Stimulated activated CD4-positive, alpha-beta T cell treated with anti-CD3 and anti-CD28 coated beads, Interleukin-15, amount 100 ng/mL, for 1 hour (primary cell): ENCODE measurements around the gene FIBIN.
"Not testable (repeated sequence)": the region's sequence is repeated elsewhere in the genome, so short reads cannot be mapped to it uniquely, and the experiment has no call there.

ENCODE experiments used
- DNase-seq, 2 donors: peaks; one replicate each; pipeline ENCODE4 v3.0.0-alpha.2; 2020; ENCODE audit warnings: low read depth in 1 of 2, low spot score in 1 of 2

Gene FIBIN

DNA sequence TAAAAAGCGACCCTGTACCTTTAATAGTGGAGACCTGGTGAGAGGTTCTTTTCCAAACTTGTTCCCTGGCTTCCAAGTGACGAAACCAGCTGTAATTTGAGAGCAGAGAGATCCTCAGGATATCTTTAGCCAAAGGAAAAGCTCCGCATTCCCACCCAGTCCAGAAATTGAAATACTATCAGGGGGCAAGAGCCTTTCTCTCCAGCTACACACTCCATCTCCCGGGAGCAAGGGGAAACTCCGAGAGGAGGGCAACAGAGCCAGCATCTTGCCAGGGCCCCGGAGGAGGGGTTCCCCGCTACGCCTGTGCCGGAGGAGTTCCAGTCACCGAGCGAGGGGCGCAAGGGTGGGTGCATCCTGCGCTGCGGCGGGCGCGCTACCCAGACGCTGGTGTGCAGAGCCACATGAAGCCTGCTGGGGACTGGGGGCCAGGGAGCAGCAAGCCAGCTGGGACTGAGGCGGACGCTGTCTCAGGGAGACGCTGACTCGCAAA is at the start of gene FIBIN:
Gene FIBIN, plus strand, starts transcription at position 148 of the 493 bp plus-strand sequence. CDS start 415 bp downstream, outside the sequence.
- DNase-seq, result no peak

DNA sequence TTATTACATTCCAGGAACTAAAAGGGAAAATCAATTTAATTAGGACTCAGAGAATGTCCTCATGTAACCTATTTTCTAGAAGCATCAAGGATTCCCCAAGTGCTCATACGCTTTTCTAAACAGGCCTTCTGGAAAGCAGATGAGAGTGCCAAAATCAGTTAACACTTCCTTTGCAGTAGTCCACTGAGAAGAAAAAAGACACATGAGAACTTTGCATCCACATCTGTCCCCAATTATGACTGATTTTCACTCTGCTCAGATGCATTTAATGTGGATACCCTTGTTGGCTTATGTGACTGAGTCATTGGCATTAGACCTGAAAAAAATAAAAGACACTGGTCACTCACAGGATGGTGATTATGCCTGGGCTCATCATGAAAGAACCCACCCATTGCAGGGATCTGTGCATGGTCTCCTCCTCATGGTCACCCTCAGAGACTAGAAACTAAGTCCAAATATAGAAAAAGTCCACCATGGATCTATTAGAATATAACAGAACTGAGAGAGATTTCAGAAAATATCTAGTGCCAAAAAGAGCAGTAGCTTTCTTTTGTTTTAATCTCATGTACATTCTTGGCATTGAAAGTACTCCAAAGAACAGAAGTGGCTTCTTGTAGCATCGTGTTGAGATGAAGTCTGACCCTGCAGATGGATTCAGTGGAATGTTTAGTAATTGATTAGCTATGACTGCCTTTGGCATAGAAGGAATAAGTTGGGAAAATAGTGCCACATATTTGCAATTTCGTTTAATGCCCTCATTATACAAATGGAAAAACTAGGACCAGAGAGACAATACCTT is 48.8 kb upstream of the FIBIN start:
- no peak for DNase-seq

DNA sequence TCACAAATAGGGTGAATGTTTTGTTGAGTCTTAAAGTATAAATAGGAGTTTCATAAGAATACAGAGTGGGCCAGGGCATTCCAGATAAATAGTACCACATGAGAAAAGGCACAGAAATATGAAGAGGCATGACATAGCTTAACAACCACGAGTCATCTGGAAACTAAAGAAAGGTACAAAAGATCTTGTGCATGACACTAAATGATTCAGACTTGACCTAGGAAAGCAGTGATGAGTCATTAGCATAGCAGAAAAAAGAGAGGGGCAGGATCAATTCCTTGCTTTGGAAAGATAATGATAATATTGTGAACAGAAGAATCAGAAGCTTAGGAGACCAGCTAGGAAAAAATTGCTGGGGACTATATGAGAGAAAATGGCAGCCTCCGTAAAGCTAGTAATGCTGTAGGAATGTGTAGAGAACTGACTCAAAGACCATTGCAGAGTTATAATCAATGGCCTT is 47.6 kb upstream of the FIBIN start:
- DNase-seq, result no peak

DNA sequence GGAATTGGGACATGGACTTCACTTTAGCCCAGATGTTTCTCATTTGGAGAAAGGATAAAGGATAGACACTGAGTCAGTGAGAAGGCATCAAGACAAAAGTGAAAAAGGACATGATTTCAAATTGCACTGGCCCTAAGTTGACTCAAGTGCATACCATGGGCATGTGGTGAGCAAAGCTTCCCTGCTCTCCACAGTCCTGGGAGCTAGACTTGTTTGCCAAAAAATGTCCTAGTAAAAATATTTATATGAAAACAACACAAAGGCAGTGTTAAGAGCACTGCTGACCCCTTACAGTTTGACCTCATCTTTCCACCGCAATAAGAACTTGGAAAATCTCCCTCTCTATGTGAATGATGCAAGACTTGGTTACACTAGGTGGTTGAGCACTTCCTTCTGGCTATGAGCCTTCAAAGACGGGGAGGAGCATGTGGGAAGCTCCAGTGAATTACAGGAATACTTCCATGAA is 46.5 kb upstream of the FIBIN start:
- no peak for DNase-seq

DNA sequence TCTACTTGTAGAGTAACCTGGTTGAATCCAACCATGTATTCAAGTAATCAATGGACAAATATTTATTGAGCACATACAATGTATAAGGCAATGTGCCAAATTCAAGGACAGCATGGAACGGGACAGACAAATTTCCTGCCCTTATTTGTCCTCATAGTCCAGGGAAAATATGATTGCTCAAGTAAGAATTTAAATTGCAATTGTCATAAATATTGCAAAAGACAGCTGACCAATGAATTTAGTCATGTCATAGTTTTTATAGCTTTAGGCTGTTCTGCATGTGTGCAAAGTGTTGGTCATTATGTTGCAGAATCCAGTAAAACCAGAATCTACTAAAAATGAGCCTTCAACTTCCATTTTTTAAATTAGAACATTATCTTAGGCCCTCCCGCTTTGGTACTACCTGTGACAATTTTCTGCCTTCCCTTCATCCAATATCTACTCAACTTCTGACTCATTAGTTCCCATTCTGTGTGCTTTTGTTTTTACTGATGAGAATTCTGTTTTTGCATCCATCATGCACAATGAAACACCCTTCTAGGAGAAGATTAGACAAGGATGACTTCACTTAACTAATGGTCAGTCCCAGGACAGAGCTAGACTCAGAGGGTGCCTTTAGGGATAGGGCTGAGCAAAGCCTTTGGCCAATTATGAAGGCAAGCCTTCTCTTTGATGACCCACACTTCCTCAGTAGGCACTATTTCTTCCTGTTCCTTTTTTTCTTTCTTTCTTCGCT is 45.8 kb upstream of the FIBIN start:
- DNase-seq, result no peak

DNA sequence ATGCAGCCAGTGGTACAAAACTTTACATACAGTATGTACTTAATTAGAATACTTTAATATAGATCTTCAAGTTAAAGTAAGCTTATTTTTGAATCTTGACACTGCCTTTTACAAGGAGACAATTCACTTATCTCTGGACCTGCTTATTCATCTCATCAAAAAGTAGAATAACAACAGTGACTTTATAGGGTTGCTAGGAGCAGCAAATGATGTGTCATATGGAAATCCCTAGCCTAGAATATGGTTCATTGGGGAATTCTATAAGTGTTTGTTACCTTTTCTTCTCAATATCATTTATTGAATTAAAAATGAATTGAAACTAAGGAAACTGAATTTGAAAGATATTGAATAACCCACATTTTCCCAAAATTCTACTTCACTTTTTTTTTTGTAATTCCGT is 45.0 kb upstream of the FIBIN start:
- DNase-seq, result no peak

DNA sequence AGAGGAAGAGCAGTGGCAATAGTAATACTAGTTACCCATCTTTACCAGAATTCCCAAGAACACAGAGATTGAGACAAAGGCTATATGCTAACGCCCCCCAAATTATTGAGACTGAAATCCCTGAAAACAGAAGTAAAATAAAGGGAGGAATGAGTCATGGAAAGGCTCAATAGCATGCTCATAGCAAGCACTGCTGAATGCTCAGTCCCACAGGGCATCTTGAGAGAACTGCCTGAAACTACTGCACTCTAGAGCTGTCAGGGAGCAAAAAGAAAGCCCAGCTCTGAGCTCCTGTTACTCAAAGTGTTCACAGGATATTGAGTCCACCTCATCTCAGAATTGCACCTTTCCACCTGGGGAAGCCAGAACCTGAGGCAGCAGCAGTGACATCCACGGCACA is 44.1 kb upstream of the FIBIN start:
- DNase-seq, result no peak

DNA sequence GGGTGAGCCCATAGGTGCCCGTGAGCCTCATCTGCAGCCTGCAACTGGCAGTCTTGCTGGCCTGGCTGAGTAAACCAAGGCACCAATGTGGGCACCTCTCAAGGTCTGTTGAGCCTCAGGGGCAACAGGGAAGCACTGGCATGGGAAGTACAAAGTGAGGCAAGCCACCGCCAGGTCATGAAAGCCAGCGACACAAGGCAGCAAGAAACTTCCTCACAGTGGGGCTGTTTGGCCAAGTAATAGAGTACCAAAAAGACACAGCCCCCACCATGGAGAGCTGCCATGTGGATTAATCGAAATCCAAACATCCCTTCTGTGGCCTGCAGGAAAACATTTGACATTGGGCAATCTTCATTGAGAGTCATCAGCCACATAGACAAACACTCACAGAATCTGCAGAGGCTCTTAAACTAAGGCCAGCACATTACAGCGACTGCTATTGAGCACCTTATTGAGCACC is 43.6 kb upstream of the FIBIN start:
- no peak for DNase-seq

DNA sequence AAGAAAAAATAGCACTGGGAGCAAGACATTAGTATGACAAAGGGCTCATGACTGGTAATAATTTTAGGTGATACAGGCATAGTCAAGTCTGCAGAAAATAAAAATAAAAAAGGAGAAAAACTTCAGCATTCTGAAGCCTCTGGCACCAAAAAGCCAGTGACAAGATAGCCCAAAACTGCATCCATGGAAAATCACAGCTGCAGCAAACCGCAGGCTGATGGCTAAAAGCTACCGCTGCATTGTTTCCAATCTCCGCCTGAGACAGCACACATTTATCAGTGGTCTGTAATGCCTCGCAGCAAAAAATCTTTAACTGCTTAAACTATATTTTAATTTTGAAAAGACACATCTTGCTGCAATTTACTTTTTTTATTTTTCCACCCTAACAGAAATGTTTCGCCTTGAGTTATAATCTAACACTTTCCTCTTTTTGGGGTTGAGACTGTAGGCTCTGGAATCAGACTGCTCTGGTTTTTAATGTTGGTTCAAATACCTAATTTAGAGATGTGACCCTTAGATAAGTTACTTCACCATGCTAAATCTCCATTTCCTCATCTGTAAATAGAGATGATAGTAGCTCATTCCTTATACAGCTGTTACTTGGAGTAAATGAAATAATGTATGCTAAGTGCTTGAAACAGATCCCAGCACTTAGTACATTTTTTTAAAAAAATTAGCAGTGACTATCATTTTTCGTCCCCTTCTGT is 42.0 kb upstream of the FIBIN start:
- DNase-seq, result no peak

DNA sequence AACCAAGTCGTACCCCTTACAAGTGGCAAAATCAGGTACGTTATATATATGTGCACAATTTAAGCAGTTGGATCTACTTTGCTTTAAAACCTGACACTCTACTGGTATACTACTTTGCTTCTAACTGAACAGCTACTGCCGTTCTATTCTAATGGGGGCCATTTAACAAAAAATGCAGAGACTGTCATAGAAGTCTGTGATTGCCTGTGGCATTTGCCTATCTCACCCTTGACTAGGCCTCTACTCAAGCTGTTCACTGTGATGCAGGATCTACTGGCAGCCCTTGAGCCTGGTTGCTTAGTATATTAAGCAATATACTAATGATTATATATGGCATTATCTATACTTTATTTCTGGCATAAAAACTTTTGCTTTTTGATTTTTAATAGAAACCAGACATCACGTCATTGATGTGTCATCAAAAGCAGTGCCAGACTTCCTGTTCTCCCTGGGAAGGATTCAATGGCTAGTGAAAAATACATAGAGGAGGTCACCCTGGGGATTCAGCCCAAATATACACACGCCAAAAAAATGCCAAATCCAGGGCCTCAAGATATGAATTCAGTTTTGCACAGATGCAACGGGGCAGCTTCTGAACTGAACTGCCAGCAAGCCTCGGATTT is 40.0 kb upstream of the FIBIN start:
- no peak for DNase-seq

DNA sequence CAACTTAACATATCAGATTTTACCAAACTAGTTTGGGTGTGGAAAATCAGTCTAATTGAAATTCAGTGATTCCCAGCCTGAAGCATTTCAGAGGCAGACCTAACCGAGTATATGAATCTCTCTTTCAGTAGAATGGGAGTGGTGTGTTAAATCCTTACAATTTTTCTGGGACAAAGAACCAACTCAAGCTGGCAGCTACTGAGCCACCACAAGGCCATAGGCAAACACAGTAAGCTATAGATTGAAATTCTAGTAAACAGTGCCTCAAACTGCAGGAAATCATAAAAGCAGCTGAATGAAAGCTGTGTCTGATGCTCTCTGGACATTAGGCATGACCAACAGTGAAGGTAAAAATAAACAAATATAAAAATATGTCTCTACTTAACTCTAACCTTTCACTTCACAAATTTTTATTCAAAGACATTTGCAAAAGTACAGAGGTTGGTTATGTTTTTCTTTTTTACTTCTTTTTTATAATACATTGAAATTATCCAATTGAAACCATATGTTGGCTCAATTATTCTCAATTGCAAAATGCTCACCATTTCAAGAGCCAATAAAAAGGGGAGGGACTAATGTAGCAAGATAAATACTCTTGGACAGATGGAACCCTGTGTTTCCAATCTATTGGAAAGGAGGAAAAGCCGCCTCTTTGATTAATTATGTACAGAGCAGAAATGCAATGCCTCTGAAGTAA is 35.8 kb upstream of the FIBIN start:
- no peak for DNase-seq

DNA sequence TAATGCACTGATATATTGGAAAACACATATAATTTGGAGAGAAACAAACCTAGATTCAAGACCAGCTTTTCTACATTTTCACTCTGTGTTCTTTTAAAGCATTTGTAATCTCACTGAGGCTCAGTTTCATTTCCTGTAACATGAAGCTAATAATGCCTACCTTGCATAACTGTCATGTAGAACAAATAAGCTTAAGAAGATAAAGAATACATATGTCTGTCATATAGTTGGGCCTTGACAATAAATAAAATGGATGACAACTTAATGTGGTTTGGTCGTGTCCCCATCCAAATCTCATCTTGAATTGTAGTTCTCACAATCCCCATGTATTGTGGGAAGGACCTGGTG is 35.2 kb upstream of the FIBIN start:
- DNase-seq, result no peak

DNA sequence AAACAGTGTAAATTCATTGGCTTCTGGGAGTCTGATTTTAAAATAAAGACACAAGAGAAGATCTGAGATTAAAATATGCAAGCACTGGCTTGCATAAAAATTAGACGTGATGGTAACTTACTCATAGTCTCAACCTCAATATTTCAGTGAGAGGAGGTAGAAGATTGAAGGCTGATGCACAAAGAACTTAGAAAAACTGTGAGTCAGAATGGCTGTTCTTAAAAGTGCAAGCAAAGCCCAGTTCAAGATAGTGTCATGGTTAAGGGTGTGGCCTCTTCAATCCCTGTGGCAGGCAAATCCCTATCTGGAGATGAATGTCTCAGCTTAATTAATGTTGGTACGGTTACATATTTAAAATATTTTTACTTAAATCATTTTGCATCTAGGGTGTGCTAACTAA is 33.6 kb upstream of the FIBIN start:
- DNase-seq, result no peak

DNA sequence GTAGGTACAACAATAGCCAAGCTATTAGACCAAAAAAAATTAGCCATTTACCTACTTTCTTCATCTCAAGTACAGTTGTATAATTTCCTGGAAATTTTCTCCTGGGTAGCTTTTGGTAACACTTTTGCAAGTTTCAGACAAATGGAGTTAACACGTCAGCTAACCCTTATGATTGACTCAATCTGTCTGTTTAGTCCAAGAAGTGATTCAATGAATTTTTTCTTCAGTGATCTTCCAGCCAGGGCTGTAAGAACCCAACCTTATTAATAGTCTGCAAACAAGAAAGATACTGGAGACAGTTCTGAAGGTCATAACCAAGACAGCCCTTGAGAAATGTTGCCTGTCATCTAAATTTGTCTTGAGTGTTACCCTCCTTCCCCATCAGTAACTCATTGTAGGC is 30.1 kb upstream of the FIBIN start:
- no peak for DNase-seq

DNA sequence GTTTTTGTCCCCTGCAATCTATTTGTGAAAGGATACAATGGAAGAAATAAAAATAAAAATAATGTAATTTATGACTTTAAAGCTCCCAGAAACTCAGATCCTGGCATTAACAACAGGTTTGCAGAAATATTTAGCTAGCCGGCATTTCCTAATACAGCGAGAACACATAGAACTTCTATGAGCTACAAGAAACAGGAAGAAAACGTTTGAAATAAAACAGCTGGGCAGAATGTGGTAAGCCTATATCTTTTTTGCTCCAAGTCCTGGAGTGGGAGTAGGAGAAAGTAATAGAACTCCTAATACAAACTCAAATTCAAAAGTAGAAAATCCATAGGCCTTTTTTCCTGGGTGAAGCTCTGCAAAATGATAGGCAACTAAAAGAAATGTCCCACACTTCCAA is 29.6 kb upstream of the FIBIN start:
- DNase-seq, result no peak

DNA sequence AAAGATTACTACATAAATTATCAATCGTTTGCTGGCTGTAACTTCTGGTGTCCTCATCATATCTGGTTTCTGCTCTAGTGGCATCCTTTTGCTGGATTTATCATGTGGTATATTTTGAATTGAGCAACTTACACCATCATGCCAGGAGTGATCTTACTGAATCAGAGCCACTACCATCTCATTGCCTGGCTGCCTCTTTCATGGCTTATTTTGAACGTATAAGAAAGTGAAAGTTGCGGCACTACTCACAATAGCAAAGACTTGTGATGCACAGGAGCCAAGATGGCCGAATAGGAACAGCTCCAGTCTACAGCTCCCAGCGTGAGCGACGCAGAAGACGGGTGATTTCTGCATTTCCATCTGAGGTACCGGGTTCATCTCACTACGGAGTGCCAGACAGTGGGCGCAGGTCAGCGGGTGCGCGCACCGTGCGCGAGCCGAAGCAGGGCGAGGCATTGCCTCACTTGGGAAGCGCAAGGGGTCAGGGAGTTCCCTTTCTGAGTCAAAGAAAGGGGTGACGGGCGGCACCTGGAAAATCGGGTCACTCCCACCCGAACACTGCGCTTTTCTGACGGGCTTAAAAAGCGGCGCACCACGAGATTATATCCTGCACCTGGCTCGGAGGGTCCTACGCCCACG is 28.9 kb upstream of the FIBIN start:
- DNase-seq, result not testable (repeated sequence)

DNA sequence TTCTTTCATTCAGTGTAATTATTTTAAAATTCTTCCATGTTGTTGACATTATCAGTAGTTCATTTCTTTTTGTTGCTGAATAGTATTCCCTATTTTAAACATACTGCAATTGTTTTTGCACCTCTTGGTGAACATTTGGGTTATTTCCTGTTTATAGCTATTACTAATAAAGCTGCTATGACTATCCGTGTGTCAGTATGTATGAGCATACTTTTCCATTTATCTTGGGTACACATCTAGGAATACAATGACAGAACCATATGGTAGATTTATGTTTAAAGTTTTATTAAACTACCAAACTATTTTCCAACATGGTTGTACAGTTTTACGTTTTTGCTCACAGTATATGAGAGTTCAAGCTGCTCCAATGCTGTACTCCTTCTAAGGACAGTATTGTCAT is 22.0 kb upstream of the FIBIN start:
- DNase-seq, result no peak

DNA sequence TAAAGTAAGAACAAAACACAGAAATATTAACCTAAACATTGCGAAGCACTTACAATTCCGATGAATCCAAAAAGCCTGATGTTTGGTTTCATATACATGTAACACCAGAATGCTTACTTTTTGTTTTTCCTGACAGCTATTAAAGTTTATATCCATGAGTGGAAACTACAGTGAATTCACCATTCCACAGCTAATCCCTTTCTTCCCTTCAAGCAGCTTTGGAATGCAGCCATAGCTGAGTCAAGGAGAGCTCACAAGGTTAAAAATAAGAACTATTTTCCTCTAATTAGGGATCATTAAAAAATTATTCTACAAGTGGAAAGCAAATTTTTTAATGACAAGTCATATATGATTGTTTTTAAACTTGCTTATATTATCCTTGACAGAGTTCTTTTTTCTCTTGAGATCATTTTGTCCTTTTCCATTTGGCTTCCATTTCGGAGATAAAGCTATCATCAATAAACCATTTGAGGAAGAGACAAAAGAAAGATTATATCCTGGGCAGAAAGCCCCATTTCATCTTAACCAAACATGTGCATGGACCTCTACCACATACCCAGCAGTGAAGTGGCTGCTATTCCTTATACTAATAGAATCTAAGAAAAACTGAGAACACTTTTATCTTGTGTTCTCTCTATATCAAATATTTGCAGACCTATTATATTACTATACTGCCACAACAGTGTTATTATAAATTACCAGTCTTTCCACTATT is 19.7 kb upstream of the FIBIN start:
- DNase-seq, result no peak

DNA sequence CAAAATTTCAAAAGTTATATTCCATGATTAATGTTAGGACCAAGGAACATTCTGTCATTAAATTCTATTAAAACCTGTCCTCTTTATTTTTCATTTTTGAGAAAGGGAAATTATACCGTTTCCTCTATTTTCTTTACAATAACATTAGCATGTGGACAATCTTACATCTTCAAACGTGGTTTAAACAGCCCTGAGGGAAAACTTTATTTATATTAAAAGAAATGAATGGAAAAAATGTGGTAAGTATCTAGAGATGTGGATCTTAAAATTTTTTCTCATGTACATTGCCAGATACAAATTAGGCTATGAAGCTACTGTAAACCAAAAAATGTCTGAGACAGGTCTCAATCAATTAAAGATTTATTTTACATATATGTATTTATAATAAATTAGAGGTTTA is 18.9 kb upstream of the FIBIN start:
- no peak for DNase-seq
